ENCODE results near the gene EPHB6.

The EPHB6 gene

DNA sequence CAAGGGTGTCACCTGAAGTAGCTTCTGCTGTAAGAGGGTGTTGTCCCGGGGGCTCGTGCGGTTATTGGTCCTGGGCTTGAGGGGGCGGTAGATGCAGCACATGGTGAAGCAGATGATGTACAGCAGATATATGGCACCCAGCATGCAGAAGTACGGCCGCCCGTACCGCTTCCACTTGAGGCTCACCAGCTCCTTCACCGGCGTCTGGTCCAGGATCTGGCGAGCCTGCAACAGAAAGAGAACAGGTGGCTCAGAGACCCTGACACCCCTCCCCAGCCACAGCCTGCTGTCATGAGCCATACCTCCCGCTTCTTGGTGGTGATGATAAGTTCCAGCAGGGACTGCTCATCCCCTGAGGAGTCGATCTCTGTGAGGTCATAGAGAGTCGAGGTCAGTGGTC lies 20.6 kb downstream of the EPHB6 start:
- POLR2A ChIA-PET, result no interaction called here
- no peak for DNase-seq (ENCODE audit: low read depth, low spot score)
- H3K4me3 ChIP-seq (ENCODE audit: low read depth, low read length), result no peak overlapping the region
- CTCF ChIA-PET, result interaction anchor here (1.4 kb wide), 1 partner anchor 10 kb away, joined by 6 read pairs; no protein-coding TSS in a partner anchor
- TF ChIP-seq, protein P1, sequence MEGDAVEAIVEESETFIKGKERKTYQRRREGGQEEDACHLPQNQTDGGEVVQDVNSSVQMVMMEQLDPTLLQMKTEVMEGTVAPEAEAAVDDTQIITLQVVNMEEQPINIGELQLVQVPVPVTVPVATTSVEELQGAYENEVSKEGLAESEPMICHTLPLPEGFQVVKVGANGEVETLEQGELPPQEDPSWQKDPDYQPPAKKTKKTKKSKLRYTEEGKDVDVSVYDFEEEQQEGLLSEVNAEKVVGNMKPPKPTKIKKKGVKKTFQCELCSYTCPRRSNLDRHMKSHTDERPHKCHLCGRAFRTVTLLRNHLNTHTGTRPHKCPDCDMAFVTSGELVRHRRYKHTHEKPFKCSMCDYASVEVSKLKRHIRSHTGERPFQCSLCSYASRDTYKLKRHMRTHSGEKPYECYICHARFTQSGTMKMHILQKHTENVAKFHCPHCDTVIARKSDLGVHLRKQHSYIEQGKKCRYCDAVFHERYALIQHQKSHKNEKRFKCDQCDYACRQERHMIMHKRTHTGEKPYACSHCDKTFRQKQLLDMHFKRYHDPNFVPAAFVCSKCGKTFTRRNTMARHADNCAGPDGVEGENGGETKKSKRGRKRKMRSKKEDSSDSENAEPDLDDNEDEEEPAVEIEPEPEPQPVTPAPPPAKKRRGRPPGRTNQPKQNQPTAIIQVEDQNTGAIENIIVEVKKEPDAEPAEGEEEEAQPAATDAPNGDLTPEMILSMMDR (IDR thresholded peaks at IDR 0.05; ENCODE audit: insufficient read depth, low read length, missing control alignments), result no peak

DNA sequence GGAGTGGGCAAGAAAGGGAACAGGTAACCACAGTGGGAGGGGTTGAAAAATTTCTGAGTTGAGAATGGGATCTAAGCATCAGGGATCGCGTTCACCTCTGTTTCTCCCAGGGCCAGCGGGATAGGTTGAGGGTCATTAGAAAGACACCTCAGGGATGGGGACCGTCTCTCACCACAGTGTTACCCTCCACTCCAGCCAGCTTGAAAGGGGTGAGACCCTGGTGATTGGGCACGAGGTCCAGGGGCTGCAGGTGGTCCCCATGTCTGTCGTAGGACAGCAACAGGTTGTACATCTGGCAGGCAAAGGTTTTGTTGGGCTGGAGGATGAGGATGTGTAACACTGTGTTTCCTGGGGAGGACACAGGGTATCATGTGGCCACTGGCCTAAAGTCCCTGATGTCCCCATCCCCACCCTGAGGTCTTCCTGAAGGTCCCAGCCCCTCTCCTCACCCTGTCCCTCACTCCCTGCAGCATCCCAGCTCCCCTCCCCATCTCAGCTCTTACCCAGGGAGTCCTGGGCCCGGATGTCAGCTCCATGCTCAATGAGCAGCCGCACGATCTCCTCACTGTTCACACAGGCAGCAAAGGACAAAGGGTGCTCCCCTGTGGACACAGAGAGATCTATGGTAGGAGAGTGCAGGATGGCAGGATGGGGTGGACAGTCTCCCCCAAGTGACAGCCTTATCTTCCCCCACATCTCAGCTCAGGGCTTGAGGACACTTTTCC lies 21.5 kb downstream of the EPHB6 start:
- ChIA-PET POLR2A (no interaction called here), CTCF (interaction anchor here (1.2 to 1.6 kb wide), 2 partner anchors 10 to 339 kb away, joined by 3 to 8 read pairs; no protein-coding TSS in a partner anchor)
- TF ChIP-seq, protein P1 (IDR thresholded peaks at IDR 0.05; ENCODE audit: insufficient read depth, low read length, missing control alignments), result no peak

DNA sequence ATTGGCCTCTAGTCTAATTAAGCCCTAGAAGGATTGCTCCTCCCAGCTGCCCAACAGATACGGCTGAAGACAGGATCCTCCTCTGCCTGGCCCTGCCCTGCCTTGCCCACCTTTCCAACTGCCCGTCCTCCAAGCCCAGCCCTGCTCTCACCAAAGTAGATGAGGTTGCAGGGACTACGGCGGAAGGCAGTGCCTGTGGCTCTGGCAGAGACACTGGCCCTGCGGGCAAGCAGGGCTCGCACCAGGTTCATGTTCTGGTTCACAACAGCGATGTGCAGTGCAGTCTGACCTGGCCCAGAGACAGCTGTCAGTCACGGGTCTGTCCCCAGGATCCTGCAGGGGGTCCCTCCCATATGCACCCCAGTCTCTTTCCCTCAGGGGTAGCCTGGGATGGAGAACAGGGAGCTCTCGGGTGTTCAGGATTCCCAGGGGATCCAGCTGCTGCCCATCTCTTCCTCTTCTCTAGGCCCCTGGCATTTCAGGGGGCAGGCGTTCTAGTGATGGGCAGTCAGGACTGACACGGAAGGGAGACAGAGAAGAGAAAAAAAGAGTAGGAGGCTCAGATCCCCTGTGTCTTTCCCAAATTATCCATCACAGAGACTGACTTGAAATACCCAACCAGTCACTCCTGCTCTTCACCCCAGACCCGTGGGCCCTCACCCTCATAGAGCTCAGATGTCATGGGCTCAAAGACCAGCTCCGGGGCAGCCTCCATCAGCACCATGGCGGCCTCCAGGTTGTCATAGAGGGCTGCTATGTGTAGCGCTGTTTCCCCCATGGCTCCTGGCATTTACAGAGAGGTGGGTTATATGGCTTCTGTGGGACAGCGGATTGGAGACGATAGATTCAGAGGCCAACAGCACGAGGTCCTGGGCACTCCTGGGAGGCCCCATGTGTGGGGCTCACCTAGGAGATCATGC lies 22.4 kb downstream of the EPHB6 start:
- ChIA-PET POLR2A (no interaction called here), CTCF (interaction anchor here (1.2 to 1.6 kb wide), 2 partner anchors 11 to 338 kb away, joined by 3 to 8 read pairs; no protein-coding TSS in a partner anchor)
- TF ChIP-seq, protein P1 (IDR thresholded peaks at IDR 0.05; ENCODE audit: insufficient read depth, low read length, missing control alignments), result no peak
- DNase-seq (ENCODE audit: low read depth, low spot score), result no peak
- no peak overlapping the region for H3K4me3 ChIP-seq (ENCODE audit: low read depth, low read length)

More for the DNA sequence above, 21.5 kb downstream of the EPHB6 start:
- no peak for DNase-seq (ENCODE audit: low read depth, low spot score)
- no peak overlapping the region for H3K4me3 ChIP-seq (ENCODE audit: low read depth, low read length)

DNA sequence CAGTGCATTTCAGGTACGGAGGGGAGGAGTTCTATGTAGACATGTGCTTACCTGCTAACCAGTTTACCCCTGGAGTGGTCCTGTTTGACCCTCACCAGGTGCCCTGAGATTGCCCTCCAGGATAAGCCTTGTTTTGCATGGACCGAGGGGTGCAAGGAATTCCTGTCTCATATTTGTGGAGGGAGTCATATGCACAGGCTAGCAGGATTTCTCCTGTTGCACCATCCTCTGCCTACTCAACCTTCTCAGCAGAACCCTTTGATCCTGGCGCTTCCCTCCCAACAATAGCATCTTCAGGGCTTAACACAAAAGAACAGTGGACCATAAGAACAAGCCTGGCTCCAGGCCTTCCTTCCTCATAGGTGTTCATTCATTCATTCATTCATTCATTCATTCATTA lies 23.4 kb downstream of the EPHB6 start:
- ChIA-PET CTCF (interaction anchor here (0.7 kb wide), 1 partner anchor 10 kb away, joined by 3 read pairs; no protein-coding TSS in a partner anchor), POLR2A (no interaction called here)
- TF ChIP-seq, protein P1 (IDR thresholded peaks at IDR 0.05; ENCODE audit: insufficient read depth, low read length, missing control alignments), result no peak
- H3K4me3 ChIP-seq (ENCODE audit: low read depth, low read length), result no peak overlapping the region
- DNase-seq (ENCODE audit: low read depth, low spot score), result no peak

DNA sequence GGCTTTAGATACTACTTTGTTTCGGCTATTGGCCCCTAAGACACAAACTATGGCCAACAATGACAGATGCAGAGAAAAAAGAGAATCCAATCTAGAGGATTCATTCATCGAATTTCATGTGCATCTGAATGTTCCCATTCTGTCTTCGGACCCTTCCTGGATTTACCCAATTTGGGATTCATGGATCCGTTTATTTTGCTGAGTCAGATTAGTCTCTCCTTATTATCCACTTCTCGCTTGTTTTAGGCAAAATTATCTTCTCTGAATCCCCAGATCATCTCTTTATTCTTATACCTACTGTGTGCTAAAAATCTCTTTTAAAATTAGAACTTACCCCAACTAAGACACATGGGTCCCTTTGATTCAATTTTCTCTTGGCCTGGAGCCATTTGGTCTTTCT lies 24.2 kb downstream of the EPHB6 start:
- ChIA-PET CTCF (interaction anchor here (0.7 to 5.4 kb wide), 9 partner anchors 11 to 336 kb away, joined by 3 to 52 read pairs (median 3); no protein-coding TSS in a partner anchor), POLR2A (no interaction called here)
- no peak for DNase-seq (ENCODE audit: low read depth, low spot score)
- H3K4me3 ChIP-seq (ENCODE audit: low read depth, low read length), result no peak overlapping the region
- TF ChIP-seq, protein P1 (IDR thresholded peaks at IDR 0.05; ENCODE audit: insufficient read depth, low read length, missing control alignments), result no peak
